IPS-18c (cell line): ENCODE results near the gene DPEP3.
"Not testable (repeated sequence)": the region's sequence is repeated elsewhere in the genome, so short reads cannot be mapped to it uniquely, and the experiment has no call there.

Source experiments
- H3K4me3 ChIP-seq: 2 replicates; pipeline ENCODE4 v1.7.0; 2013; ENCODE audit warnings: low read depth, mild to moderate bottlenecking, low read length, moderate library complexity; ENCODE audit not compliant: insufficient read depth
- H3K9me3 ChIP-seq: one replicate; pipeline ENCODE4 v1.6.1; 2013; ENCODE audit warnings: mild to moderate bottlenecking, low read length, moderate library complexity; ENCODE audit not compliant: control insufficient read depth, insufficient read depth

Gene DPEP3

GRCh38 chr16:67998231-67998778, 18.0 kb upstream of the DPEP3 start:
- not testable (repeated sequence) for H3K9me3 ChIP-seq, H3K4me3 ChIP-seq

GRCh38 chr16:67996666-67997065, 16.4 kb upstream of the DPEP3 start:
- Histone ChIP-seq H3K4me3 (no peak overlapping the region), H3K9me3 (no peaks in the 10 kb centered on the region)

- Histone ChIP-seq H3K4me3 (no peak overlapping the region), H3K9me3 (no peaks in the 10 kb centered on the region)
These were observed 15.1 kb upstream of the DPEP3 start for GRCh38 chr16:67995423-67995822.

- not testable (repeated sequence) for H3K9me3 ChIP-seq, H3K4me3 ChIP-seq
These were observed 13.7 kb upstream of the DPEP3 start for GRCh38 chr16:67994040-67994408.

- H3K4me3 ChIP-seq = no peak overlapping the region
- H3K9me3 ChIP-seq = no peaks in the 10 kb centered on the region
These were observed 13.1 kb upstream of the DPEP3 start for GRCh38 chr16:67993207-67994039.

GRCh38 chr16:67992661-67993206, 12.4 kb upstream of the DPEP3 start:
- Histone ChIP-seq H3K4me3 (no peak overlapping the region), H3K9me3 (no peaks in the 10 kb centered on the region)

- H3K4me3 ChIP-seq = no peak overlapping the region
- H3K9me3 ChIP-seq = no peaks in the 10 kb centered on the region
These were observed 9.7 kb upstream of the DPEP3 start for GRCh38 chr16:67990018-67990386.

GRCh38 chr16:67989322-67990017, 9.2 kb upstream of the DPEP3 start:
- Histone ChIP-seq H3K9me3 (no peaks in the 10 kb centered on the region), H3K4me3 (no peak overlapping the region)

GRCh38 chr16:67988675-67989074, 8.4 kb upstream of the DPEP3 start:
- Histone ChIP-seq H3K9me3 (no peaks in the 10 kb centered on the region), H3K4me3 (no peak overlapping the region)

GRCh38 chr16:67987460-67988160, 7.3 kb upstream of the DPEP3 start:
- Histone ChIP-seq H3K4me3 (no peak overlapping the region), H3K9me3 (no peaks in the 10 kb centered on the region)

GRCh38 chr16:67986949-67987348, 6.7 kb upstream of the DPEP3 start:
- H3K9me3 ChIP-seq = no peaks in the 10 kb centered on the region
- H3K4me3 ChIP-seq = no peak overlapping the region

GRCh38 chr16:67982011-67982696, 1.9 kb upstream of the DPEP3 start:
- Histone ChIP-seq H3K4me3 (no peak overlapping the region), H3K9me3 (peaks cover 2% of the 10 kb centered on the region)

GRCh38 chr16:67977469-67978227, 2.7 kb downstream of the DPEP3 start:
- H3K4me3 ChIP-seq = no peak overlapping the region
- peaks cover 2% of the 10 kb centered on the region for H3K9me3 ChIP-seq

- no peak overlapping the region for H3K4me3 ChIP-seq
- peaks cover 2% of the 10 kb centered on the region for H3K9me3 ChIP-seq
These were observed 3.3 kb downstream of the DPEP3 start for GRCh38 chr16:67977005-67977404.

- Histone ChIP-seq H3K4me3 (no peak overlapping the region), H3K9me3 (peaks cover 2% of the 10 kb centered on the region)
These were observed 4.1 kb downstream of the DPEP3 start for GRCh38 chr16:67976205-67976604.

GRCh38 chr16:67975321-67976105, 4.8 kb downstream of the DPEP3 start:
- H3K9me3 ChIP-seq = peaks cover 2% of the 10 kb centered on the region
- no peak overlapping the region for H3K4me3 ChIP-seq
